B cell (primary cell): ENCODE data around the gene FGFR2. TPM values are rescaled to one million over a fixed set of nuclear protein-coding genes. Genes with fewer than 3 reads are reported as not detected.

Source experiments
- ATAC-seq: fragments of 200-7000 bp; cut with Tn5 transposase; one replicate; pipeline ENCODE4 v1.10.0; 2021; ENCODE audit warnings: low read depth, mild to moderate bottlenecking, moderate number of reproducible peaks, moderate library complexity
- CTCF ChIA-PET: fragments of 350-600 bp; sonication (Branson Sonifier 250); formaldehyde crosslinking; loops from one replicate; lab custom pipeline; 2021; ENCODE audit warnings: antibody characterized with exemption, inconsistent platforms; lab: Charles Lee
- POLR2A ChIA-PET: fragments of 350-600 bp; sonication (Branson Sonifier 250); formaldehyde crosslinking; loops from one replicate; lab custom pipeline; 2021; ENCODE audit warnings: antibody characterized with exemption; lab: Charles Lee
- DNase-seq: peaks from one replicate; pipeline ENCODE4 v3.0.0; 2013
- H2AFZ ChIP-seq: 2 replicates; pipeline ENCODE4 v1.6.1; 2012; ENCODE audit warnings: mild to moderate bottlenecking, low read depth, low read length; ENCODE audit not compliant: insufficient read depth, poor library complexity, severe bottlenecking
- H3K27ac ChIP-seq, 2 donors: 1 replicate in 1 of 2; 2 replicates in 1 of 2; pipeline ENCODE4 v1.5.1; 2012 to 2013; ENCODE audit warnings: low read length in 2 of 2, mild to moderate bottlenecking in 2 of 2, moderate library complexity in 1 of 2
- H3K27me3 ChIP-seq, 4 experiments: fragments of 200-600 bp in 1 of 4; sonication (generic) in 1 of 4; replicated peaks in 1 of 4; 1 replicate in 2 of 4; 2 replicates in 2 of 4; pipeline versions ENCODE4 v1.6.1 to v1.7.0; 2013 to 2016; ENCODE audit warnings: low read length in 3 of 4, mild to moderate bottlenecking in 2 of 4, mixed read lengths in 1 of 4, moderate library complexity in 1 of 4; ENCODE audit not compliant: insufficient read depth in 4 of 4, control insufficient read depth in 3 of 4; ENCODE audit errors: control extremely low read depth in 1 of 4
- H3K36me3 ChIP-seq, 2 experiments: replicated peaks in 1 of 2; 1 replicate in 1 of 2; 2 replicates in 1 of 2; pipeline versions ENCODE4 v1.6.1 to v1.7.1; 2013; ENCODE audit warnings: low read length in 1 of 2; ENCODE audit not compliant: insufficient read depth in 2 of 2, control insufficient read depth in 1 of 2; ENCODE audit errors: control extremely low read depth in 1 of 2, extremely low read depth in 1 of 2
- H3K4me1 ChIP-seq, 2 donors: fragments of 200-600 bp in 1 of 2; sonication (generic) in 1 of 2; 1 replicate in 1 of 2; 2 replicates in 1 of 2; pipeline versions ENCODE4 v1.5.1 to v1.6.1; 2013 to 2017; ENCODE audit warnings: low read length in 2 of 2; ENCODE audit not compliant: control insufficient read depth in 2 of 2, insufficient read depth in 2 of 2
- H3K4me2 ChIP-seq: replicated peaks from 2 replicates; pipeline ENCODE3; 2012; ENCODE audit warnings: mild to moderate bottlenecking, low read depth, low read length; ENCODE audit not compliant: poor library complexity, severe bottlenecking
- H3K4me3 ChIP-seq, 5 experiments: fragments of 200-600 bp in 1 of 5; sonication (generic) in 1 of 5; 1 replicate in 3 of 5; 2 replicates in 2 of 5; pipeline versions ENCODE4 v1.5.1 to v1.7.0; 2011 to 2016; ENCODE audit warnings: low read length in 4 of 5, mild to moderate bottlenecking in 4 of 5, low read depth in 2 of 5, control low read depth in 1 of 5, moderate library complexity in 1 of 5; ENCODE audit not compliant: insufficient read depth in 1 of 5; ENCODE audit errors: control extremely low read depth in 1 of 5, extremely low read depth in 1 of 5
- H3K79me2 ChIP-seq: fragments of 200-600 bp; sonication (generic); one replicate; pipeline ENCODE4 v1.6.0; 2016; ENCODE audit warnings: low read length; ENCODE audit not compliant: control insufficient read depth, insufficient read depth
- H3K9ac ChIP-seq: fragments of 200-600 bp; sonication (generic); 2 replicates; pipeline ENCODE4 v1.6.1; 2017; ENCODE audit warnings: mild to moderate bottlenecking, low read length, moderate library complexity
- H3K9me3 ChIP-seq, 3 donors: one replicate each; pipeline versions ENCODE4 v1.6.1 to v1.7.1; 2013; ENCODE audit warnings: low read length in 2 of 3; ENCODE audit not compliant: control insufficient read depth in 2 of 3, insufficient read depth in 1 of 3; ENCODE audit errors: control extremely low read depth in 1 of 3
- H4K20me1 ChIP-seq: 2 replicates; pipeline ENCODE4 v1.6.0; 2012; ENCODE audit warnings: mild to moderate bottlenecking, low read length; ENCODE audit not compliant: insufficient read depth, control insufficient read depth, poor library complexity, severe bottlenecking
- H3K27ac Mint-ChIP-seq: one replicate; pipeline ENCODE4 v1.8.0; 2021; ENCODE audit warnings: mixed read lengths
- H3K27me3 Mint-ChIP-seq: one replicate; pipeline ENCODE4 v1.8.0; 2021; ENCODE audit warnings: mixed read lengths
- H3K4me1 Mint-ChIP-seq: one replicate; pipeline ENCODE4 v1.8.0; 2021; ENCODE audit warnings: mixed read lengths
- H3K4me3 Mint-ChIP-seq: one replicate; pipeline ENCODE4 v1.8.0; 2021; ENCODE audit warnings: mixed read lengths
- H3K9me3 Mint-ChIP-seq: one replicate; pipeline ENCODE4 v1.8.0; 2022; ENCODE audit warnings: mixed read lengths; ENCODE audit not compliant: insufficient read depth
- EZH2 ChIP-seq: IDR thresholded peaks from 2 replicates; pipeline ENCODE4 v1.6.1; 2012; ENCODE audit warnings: borderline replicate concordance, low read depth, mild to moderate bottlenecking, moderate library complexity, low read length; ENCODE audit not compliant: insufficient read depth, poor library complexity, severe bottlenecking
- WGBS: methylation state at CpG from one replicate; pipeline ENCODE4 v1.1.5; 2013; ENCODE audit warnings: missing lambda C conversion rate; ENCODE audit not compliant: insufficient coverage; 5-methylcytosine and 5-hydroxymethylcytosine counted together
- intact Hi-C: fragments of 100-400 bp; cut with micrococcal nuclease; formaldehyde crosslinking; loops from one replicate; pipeline ENCODE4 v1.10.0; 2022
- polyA plus RNA-seq: library from polyadenylated mRNA; depleted of rRNA; stranded (reverse); fragments of >200 nt; gene quantifications from 2 replicates; pipeline ENCODE4 v1.2.3, GENCODE V29; 2012
- total RNA-seq, 2 donors: library from RNA; stranded (reverse); fragments of 120-200 nt in 1 of 2; gene quantifications; 1 replicate in 1 of 2; 2 replicates in 1 of 2; pipeline versions ENCODE4 v1.2.3 to v1.2.4, GENCODE V29; 2013 to 2022
- TF ChIP-seq, protein P1 (sequence below): fragments of 200-600 bp; IDR thresholded peaks from one replicate; pipeline ENCODE4 v1.8.0; 2022; ENCODE audit warnings: antibody characterized with exemption, mild to moderate bottlenecking

FGFR2 gene
- total and polyA plus RNA-seq, 2 donors (not counting 1 experiment from before 2014, with no cell fraction given) = not detected

DNA sequence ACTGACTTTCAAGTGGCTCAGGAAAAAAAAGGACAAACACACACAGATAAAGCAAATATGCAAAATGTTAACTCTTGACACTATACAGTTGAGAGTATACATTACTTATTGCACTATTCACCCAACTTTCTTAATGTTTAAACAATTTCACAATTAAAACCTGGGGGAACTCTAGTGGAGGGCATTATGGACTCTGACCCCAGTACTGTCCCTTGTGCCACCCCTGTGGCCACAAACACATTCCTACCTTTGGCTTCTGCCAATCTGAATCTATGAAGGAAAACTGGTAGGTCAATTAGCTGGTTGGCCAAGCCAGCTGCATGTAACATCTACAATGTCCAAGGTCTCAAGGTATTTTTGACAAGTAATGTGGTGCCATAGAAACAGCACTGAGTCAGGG lies 7.5 kb upstream of the FGFR2 start:
- Histone ChIP-seq H3K4me3 (no peak overlapping the region), H3K4me2 (no peak overlapping the region), H3K79me2 (no peaks in the 10 kb centered on the region), H2AFZ (no peak overlapping the region), H4K20me1 (no peaks in the 10 kb centered on the region), H3K9me3 (peaks cover 0 to 7% (median 0%) of the 10 kb centered on the region in 3 donors), H3K9ac (no peak overlapping the region), H3K4me1 (no peaks in the 10 kb centered on the region), H3K36me3 (no peaks in the 10 kb centered on the region), H3K27me3 (peaks cover 0 to 17% (median 2%) of the 10 kb centered on the region in 4 experiments), H3K27ac (no peak overlapping the region)
- CTCF ChIA-PET = no interaction called here
- intact Hi-C loops = no loop called here
- no peak for ATAC-seq
- DNase-seq = no peak
- peaks cover 42% of the 10 kb centered on the region for H3K27me3 Mint-ChIP-seq
- H3K9me3 Mint-ChIP-seq = no peaks in the 10 kb centered on the region
- H3K27ac Mint-ChIP-seq = no peak overlapping the region
- TF ChIP-seq EZH2 = no peak
- TF ChIP-seq, protein P1, sequence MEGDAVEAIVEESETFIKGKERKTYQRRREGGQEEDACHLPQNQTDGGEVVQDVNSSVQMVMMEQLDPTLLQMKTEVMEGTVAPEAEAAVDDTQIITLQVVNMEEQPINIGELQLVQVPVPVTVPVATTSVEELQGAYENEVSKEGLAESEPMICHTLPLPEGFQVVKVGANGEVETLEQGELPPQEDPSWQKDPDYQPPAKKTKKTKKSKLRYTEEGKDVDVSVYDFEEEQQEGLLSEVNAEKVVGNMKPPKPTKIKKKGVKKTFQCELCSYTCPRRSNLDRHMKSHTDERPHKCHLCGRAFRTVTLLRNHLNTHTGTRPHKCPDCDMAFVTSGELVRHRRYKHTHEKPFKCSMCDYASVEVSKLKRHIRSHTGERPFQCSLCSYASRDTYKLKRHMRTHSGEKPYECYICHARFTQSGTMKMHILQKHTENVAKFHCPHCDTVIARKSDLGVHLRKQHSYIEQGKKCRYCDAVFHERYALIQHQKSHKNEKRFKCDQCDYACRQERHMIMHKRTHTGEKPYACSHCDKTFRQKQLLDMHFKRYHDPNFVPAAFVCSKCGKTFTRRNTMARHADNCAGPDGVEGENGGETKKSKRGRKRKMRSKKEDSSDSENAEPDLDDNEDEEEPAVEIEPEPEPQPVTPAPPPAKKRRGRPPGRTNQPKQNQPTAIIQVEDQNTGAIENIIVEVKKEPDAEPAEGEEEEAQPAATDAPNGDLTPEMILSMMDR = no peak
- H3K4me1 Mint-ChIP-seq = peaks cover 2% of the 10 kb centered on the region
- POLR2A ChIA-PET = no interaction called here
- H3K4me3 Mint-ChIP-seq = no peak overlapping the region

DNA sequence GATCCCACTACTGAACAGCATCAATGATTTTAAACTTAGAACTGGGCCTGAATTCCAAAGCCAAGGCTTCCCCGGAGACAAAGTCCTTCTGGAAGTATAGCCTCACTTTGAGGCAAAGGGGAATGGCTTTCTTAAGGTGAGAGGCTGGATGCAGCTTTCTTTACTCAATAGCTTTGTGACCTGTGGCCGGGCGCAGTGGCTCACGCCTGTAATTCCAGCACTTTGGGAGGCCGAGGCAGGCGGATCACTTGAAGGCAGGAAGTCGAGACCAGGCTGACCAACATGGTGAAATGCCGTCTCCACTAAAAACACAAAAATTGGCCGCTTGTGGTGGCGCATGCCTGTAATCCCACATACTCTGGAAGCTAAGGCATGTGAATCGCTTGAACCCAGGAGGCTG lies 3.2 kb upstream of the FGFR2 start:
- DNase-seq (no peak), ATAC-seq (no peak)
- WGBS = 82% methylated on average over 10 of the region's 11 CpGs
- Histone ChIP-seq H4K20me1 (no peaks in the 10 kb centered on the region), H3K9me3 (no peaks in the 10 kb centered on the region), H3K79me2 (no peaks in the 10 kb centered on the region), H3K27me3 (peaks cover 0 to 25% (median 6%) of the 10 kb centered on the region in 4 experiments), H3K4me1 (peaks cover 0 to 6% of the 10 kb centered on the region in 2 donors), H3K27ac (no peak overlapping the region), H3K9ac (no peak overlapping the region), H3K4me3 (no peak overlapping the region), H3K36me3 (no peaks in the 10 kb centered on the region), H2AFZ (no peak overlapping the region), H3K4me2 (no peak overlapping the region)
- intact Hi-C loops = no loop called here
- ChIA-PET CTCF (no interaction called here), POLR2A (no interaction called here)
- TF ChIP-seq, protein P1 = no peak
- no peak for TF ChIP-seq EZH2
- no peaks in the 10 kb centered on the region for H3K9me3 Mint-ChIP-seq
- H3K27me3 Mint-ChIP-seq = peaks cover 33% of the 10 kb centered on the region
- no peak overlapping the region for H3K4me3 Mint-ChIP-seq
- H3K4me1 Mint-ChIP-seq = peaks cover 5% of the 10 kb centered on the region
- H3K27ac Mint-ChIP-seq = no peak overlapping the region
